Stimulated activated CD8-positive, alpha-beta memory T cell treated with anti-CD3 and anti-CD28 coated beads, Interleukin-2, amount 100 ng/mL, for 48 hours (primary cell): ENCODE measurements around the gene UBR3.
"Not testable (repeated sequence)": the region's sequence is repeated elsewhere in the genome, so short reads cannot be mapped to it uniquely, and the experiment has no call there.

Experiments
- DNase-seq, 2 donors: peaks; one replicate each; pipeline ENCODE4 v3.0.0-alpha.2; 2020; ENCODE audit warnings: low read depth in 2 of 2

Gene UBR3

DNA sequence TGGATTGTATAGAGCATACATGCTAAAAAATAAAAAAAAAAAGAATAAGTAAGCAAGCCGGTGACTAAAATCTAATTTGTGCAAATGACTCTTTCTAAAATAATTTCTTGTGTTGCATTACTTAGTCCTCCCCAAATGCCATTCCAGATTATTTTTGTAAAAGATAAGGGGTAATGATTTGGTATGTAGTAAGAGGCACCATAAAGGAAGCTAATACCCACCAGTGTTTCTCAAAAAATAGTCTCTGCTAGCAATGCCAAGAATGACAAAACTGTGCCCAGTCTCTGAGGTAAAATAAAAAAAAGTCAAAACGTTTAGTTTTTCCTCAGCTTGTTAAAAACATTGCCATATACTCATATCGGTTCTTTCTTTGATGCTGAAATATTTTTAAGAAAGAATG is 5.2 kb upstream of the UBR3 start:
- no peak for DNase-seq

DNA sequence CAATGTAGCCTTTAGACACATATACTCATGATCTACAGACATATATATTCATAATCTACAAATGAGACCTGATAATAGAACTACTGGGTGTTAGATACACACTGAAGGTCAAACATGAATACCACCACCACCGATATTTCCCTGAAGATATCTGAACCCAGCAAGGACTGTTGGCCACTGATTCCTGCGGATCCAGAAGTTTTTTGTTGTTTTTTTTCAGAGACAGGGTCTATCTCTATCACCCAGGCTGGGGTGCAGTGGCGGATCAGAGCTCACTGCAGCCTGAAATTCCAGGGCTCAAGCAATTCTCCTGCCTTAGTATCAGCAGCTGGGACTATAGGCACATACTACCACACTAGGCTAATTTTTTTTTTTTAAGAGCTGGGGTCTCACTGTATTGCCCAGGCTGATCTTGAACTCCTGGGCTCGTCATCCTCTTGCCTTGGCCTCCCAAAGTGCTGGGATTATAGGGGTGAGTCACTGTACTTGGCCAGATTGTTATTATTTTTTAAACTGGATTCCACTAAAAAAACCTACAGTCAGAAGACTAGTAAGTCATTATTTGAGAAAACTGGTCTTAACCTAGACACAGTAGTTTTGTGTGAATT is 4.4 kb upstream of the UBR3 start:
- DNase-seq, result no peak

DNA sequence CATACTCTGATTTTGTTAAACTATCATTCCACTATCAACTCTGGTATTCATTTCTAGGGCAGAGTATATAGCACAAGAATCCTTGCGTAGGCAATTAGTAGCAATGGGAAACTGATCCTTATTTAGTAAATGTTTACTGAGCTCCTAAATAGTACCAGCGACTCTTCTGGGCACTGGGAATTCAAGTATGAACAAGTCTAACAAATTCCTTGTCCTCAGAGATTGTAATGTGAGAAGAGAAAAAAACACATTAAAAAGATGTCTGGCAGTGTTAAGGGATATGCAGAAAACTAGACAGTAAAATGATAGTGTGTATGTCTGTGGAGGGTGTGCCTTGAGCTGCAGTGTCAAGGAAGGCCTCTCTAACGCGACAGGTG is 3.3 kb upstream of the UBR3 start:
- no peak for DNase-seq

DNA sequence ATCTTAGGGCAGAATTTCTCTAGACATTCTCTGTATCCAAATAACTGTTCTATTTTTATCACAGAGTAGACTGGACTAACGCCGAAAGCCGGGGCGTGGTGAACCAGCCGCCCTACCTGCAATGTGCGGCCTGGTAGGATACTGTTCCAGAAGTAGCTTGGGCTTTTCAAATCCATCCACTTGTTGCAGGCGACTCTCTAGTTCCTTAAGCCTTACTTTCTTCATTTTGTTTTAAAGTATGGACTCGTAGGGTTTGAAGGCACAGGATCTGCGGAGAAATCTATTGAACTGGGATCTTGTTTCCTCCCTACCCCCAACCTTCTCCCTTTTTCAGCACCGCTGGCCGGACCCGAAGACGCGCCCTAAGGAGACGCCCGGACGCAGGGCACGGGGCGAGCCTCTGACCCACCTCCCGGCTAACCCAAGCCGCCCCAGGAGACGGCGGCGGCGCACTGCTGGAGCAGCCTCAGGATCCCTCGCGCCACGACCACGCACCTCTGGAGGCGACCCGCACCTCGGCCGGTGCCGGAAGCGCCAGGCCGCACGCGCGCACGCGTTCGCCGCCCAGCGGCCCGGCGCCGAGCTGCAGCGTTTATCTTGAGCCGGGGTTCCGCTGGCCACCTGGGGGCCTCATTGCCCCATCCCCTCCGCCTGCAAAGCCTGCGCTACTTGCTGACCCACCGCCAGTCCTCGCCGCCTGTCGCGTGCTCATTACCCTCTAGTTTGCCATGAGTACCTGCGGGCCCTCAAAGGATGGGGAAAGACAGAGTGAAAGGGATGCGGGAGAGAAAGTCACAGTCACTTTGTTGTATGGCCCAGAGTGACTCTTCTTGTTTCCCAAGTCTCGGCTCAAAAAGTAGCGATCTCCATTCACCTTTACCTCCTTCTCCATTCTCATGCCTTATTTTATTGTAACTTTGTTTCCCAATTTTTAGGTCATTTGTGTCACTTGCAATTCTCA is 2.6 kb upstream of the UBR3 start, which contains the start of gene METTL5:
Gene METTL5, minus strand, starts transcription at position 533 of the 961 bp plus-strand sequence. Its CDS starts 308 bp downstream, at position 225.
- peak; percentile 75 to 76 for DNase-seq

DNA sequence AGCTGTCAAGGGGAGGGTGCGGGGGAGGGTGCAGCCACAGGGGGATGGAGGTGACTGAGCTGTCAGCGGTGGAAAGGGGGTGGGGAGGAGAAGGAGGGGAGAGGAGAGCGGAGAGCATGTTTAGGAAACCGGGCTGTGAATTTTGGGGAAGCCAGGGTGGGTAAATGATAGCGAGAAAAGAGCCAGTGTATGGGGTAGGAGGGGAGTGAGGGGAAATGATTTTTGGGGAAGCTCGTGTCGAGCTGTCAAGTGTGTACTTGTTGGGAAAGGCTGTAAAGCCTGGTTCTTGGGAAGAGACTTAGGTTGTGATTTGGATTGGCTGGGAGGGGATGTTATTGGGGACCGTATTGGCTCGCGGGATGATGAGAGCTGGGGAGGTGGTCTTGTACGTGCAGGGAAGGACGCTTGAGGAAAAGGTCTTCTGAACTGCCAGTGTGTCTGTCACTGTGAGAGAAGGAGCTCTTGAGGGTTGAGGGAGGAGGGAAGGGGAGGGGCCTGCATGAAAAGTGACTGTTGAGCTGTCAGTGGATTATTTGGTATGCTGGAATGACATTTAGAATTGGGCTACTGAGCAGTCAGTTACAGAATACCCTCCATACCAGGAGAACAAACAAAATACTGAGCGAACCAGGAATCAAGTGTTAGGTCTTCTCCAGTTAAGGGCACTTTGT is 1.0 kb downstream of the UBR3 start:
- peak; percentile 31 to 44 for DNase-seq

DNA sequence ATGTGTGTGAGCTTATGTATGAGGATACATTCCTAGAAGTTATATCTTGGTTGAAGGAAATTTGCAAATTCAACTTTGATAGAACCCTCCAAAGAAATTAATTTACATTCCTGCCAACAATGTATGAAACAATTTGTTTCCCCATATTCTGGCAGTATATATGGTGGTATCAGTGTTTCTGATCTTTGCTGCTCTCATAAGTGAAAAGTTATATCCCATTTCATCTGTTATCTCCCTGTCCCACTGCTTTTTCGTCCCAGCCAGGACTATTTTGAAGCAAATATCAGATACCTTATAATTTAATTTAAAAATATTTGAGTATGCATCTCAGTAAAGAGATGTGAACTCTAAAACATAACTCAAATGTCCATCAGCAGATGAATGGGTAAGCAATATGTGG is 7.1 kb downstream of the UBR3 start:
- no peak for DNase-seq

DNA sequence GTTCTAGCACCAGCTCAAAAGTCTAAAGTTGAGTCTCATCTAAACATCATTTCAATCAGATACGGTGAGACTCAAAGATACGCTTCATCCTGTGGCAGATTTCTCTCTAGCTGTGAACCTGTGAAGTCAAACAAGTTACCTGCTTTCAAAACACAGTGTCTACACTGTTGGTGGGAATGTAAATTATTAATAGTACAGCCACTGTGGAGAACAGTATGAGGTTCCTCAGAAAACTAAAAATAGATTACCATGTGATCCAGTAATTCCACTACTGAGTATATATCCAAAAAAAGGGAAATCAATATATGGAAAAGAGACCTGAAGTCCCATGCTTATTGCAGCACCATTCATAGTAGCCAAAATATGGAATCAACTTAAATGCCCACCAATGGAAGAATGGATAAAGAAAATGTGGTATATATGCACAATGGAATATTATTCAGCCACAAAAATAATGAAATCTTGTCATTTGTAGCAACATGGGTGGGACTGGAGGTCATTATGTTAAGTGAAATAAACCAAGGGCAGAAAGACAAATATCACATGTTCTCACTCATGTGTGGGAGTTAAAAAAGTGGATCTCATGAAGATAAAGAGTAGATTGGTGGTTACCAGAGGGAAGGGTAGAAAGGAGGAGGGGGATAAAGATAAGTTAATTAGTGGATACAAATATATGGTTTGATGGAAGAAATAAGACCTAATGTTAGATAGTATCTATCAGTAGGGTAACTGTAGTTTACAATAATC is 11.7 kb downstream of the UBR3 start:
- DNase-seq, result no peak

DNA sequence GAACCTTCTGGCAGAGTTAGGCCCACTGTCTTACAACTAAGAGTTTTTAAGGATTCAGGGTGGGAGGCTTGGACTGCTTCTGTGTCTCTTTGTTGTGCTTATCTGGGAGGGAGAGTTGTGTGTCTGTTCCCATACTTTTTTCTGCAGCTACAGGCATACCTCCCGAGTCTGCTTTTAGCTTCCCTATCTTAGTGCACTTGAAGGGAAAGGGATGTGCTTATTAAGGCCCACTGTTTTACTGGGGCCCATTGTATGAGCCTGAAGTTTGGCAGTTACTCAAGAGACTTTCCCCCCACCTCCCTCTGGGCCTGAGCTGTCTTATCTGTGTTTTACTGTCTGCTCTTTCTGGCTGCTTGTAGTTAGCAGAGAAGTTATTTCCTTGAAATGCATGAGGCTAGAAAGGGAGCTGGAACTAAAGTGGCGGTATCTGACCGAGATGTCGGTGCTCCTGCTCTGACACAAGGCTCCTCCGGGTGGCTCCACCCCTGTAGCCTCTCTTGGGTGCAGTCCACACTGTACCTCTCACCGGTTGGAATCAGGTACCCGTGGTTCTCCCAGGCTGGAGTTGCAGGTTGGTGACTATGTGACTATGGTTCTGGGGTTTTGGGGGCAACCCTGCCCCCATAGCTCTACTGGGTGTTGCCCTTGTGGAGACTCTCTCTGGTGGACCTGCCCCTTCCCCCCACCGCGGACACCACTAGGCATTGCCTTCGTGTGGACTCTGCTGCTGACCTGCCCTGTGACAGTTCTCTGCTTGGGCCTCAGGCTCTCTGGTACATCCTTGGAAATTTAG is 12.9 kb downstream of the UBR3 start:
- no peak for DNase-seq

DNA sequence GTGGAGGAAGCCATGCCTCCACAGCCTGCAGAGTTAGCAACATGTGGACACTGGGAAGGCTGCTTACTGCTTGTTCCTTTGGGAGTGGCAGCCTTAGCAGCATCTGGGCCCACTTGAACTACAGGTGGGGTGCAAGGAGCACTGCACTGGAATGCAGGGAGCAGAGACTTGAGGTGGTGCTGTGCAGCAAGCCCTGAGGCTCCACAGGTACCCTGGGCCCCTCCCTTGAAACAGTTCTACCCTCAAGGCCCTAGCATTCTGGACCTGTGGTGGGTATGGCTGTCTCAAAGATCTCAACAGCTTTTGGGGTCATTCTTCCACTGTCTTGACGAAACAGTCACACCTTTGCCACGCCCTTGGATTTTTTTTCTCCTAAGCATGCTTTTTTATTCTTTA is 13.5 kb downstream of the UBR3 start:
- DNase-seq, result no peak

DNA sequence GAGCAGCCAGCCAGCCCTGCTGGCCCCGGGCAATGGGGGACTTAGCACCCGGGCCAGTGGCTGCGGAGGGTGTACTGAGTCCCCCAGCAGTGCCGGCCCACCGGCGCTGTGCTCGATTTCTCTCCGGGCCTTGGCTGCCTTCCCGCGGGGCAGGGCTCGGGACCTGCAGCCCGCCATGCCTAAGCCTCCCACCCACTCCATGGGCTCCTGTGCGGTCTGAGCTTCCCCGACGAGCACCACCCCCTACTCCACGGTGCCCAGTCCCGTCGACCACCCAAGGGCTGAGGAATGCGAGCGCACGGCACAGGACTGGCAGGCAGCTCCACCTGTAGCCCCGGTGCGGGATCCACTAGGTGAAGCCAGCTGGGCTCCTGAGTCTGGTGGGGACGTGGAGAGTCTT is 14.4 kb downstream of the UBR3 start:
- not testable (repeated sequence) for DNase-seq

DNA sequence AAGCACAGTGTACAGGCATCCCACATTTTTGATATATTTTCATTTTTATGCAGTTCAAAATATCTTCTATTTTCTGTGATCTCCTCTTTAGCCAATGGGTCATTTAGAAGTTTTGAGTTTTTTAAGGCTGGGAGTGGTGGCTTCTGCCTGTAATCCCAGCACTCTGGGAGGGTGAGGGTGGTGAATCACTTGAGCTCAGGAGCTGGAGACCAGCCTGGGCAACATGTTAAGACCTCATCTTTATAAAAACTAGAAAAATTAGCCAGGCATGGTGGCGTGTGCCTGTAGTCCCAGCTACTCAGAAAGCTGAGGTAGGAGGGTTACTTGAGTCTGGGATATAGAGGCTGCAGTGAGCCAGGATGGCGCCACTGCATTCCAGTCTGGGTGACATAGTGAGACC is 17.8 kb downstream of the UBR3 start:
- DNase-seq, result no peak

DNA sequence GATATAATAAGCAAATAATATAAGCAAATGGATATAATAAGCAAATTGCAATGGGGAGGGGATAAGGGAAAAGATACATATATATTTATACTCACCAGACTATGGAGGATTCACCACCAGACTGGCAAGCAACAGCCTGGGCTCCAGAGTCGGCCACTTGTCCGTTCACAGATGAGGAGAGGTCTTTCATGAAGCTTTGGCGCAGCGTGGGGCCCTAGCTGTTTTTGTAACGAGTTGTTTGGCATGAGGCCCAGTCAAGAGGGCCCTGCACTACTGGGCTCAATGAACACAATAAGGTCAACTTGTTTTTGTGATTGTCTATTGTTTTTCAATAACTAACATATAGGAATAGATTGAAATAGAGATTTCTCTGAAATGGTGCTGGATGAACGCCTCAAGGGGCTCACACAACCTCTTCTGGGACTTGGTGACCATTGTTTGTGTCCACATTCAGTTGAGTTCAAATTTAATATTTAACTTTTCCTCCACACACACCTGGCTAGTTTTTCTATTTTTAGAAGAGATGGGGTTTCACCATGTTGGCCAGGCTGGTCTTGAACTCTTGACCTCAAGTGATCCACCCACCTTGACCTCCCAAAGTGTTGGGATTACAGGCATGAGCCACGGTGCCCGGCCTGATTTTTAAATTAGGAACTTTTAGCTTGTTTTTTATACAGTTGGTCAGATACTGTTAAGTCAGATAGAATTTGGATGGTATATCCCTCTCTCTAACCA is 21.9 kb downstream of the UBR3 start:
- not testable (repeated sequence) for DNase-seq

DNA sequence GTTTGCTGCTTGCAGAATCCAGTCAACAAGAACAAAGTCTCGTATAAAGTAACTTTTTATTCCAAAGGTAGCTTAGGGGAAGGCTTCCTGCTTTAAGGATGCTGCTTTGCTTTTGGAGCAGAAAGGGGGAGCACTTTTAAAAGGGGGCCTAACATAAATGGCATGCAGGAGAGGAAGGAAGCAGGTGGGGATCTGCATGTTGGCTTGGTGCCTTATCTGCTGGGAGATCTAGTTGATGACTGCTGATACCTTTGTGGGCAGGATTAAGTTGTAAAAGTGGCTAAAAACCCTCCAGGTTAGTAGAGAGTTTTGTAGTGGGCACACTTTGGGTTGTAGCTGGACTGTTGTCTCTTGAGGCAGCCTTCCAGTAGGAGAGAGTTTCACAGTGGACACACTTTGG is 22.5 kb downstream of the UBR3 start:
- no peak for DNase-seq

DNA sequence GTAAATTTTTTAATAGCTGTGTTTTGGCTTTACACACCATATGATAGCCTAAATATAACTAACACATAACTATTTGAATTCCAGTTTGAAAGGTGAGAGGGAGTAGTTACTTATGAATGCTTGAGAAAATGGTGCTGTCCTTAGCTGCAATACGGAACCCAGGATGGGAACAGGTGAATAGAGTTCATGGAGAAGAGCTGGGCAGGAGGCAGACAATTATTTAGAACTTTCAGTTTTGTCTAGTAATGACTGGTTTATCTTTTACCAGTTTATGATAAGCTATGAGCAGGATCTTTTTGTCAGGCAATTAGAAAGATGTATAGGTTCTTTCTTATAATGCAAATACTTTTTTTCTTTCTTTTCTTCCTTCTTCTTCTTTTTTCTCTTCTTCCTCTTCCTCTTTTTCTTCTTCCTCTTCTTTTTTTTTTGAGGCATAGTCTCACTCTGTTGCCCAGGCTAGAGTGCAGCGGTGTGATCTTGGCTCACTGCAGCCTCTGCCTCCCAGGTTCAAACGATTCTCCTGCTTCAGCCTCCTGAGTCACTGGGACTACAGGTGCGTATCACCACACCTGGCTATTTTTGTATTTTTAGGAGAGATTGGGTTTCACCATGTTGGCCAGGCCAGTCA is 25.9 kb downstream of the UBR3 start:
- DNase-seq, result no peak

DNA sequence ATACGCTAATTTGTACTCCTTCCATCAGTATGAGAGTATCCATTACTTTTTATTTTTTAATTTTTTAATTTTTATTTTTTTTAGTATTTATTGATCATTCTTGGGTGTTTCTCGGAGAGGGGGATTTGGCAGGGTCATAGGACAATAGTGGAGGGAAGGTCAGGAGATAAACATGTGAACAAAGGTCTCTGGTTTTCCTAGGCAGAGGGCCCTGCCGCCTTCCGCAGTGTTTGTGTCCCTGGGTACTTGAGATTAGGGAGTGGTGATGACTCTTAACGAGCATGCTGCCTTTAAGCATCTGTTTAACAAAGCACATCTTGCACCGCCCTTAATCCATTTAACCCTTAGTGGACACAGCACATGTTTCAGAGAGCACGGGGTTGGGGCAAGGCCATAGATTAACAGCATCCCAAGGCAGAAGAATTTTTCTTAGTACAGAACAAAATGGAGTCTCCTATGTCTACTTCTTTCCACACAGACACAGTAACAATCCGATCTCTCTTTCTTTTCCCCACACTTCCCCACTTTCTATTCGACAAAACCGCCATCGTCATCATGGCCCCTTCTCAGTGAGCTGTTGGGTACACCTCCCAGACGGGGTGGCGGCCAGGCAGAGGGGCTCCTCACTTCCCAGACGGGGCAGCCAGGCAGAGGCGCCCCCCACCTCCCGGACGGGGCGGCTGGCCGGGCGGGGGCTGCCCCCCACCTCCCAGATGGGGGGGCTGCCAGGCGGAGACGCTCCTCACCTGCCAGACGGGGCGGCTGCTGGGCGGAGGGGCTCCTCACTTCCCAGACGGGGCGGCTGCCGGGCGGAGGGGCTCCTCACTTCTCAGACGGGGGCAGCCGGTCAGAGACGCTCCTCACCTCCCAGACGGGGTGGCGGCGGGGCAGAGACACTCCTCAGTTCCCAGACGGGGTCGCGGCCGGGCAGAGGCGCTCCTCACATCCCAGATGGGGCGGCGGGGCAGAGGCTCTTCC is 28.3 kb downstream of the UBR3 start:
- DNase-seq, result not testable (repeated sequence)

DNA sequence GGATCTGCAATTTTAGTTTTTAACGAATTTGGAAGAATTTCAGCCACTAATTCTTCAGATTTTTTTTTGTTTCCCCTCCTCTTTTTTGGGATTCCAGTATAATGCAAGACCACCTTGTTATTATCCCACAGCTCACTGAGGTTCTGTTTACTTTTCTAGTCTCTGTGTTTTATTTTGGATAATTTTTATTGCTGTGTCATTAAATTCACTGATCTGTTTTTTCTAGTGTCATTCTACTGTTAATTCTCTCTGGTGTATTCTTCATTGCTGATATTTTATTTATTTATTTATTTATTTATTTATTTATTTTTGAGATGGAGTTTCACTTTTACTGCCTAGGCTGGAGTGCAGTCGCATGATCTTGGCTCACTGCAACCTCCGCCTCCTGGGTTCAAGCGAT is 32.2 kb downstream of the UBR3 start:
- DNase-seq, result no peak

DNA sequence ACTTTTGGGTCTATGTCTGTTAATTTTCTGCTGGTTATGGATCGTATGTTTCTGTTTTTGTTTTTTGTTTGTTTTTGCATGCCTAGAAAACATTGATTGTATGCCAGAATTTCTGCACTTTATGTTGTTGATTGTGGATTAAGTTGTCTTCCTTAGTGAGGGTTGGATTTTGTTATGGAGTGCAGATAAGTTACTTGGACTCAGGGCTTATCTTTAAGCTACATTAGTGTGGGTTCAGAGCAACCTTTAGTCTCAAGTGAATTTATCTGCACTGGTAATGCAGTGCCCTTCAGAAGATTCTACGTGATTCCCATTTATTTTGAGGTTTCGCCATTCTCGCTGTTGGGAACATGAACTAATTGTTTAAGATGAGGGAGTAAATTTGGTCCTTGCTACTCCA is 32.9 kb downstream of the UBR3 start:
- DNase-seq, result no peak

DNA sequence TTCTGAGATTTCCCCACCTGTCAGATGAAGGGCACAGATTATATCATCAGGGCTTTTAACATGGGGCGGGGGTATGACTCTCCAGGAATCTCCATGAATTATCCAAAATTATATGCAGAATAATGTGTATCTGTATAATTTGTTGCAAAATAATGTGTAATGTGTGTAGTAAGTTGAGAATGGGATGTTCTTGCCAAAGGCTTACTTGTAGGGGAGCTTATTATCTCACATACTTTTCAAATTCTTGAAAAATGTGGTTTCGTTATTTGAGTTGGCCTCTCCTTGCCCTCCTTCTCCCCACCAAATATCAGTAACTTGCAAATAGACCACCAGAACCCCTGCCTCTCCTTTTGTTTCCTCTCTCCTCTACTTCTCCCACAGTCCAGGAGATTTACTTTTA is 35.6 kb downstream of the UBR3 start:
- no peak for DNase-seq

DNA sequence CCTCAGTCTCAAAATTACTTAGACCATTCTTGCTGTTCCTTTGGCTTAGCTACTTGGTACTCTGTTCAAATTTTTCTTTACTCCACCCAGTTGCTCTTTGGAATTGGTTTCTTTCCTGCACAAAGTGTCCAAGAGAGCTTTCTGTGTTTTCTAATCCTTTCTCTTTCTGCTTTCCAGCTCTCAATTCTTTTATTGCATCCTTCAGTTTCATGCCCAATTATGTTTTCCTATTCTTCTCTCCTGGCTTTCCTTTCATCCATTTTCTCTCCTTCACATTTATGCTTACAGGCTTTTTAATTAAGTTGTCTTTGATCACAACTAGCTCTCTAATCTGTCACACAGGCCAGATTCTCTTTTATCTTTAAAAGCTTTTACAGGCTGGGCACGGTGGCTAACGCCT is 38.2 kb downstream of the UBR3 start:
- DNase-seq, result no peak
